Measurements from ENCODE around the gene YBX3. TPM values are rescaled to one million over a fixed set of nuclear protein-coding genes. Genes with fewer than 3 reads are reported as not detected.
"Not testable (repeated sequence)": the region's sequence is repeated elsewhere in the genome, so short reads cannot be mapped to it uniquely, and the experiment has no call there.

The YBX3 gene
- 10 to 100 TPM; 86.0 to 88.6 TPM for total RNA-seq
- polyA plus RNA-seq: 10 to 100 TPM; 56.6 to 80.1 (median 62.5) TPM
- 46.8 to 401 (median 199) reads per million in 6 experiments for total RNA-seq

DNA sequence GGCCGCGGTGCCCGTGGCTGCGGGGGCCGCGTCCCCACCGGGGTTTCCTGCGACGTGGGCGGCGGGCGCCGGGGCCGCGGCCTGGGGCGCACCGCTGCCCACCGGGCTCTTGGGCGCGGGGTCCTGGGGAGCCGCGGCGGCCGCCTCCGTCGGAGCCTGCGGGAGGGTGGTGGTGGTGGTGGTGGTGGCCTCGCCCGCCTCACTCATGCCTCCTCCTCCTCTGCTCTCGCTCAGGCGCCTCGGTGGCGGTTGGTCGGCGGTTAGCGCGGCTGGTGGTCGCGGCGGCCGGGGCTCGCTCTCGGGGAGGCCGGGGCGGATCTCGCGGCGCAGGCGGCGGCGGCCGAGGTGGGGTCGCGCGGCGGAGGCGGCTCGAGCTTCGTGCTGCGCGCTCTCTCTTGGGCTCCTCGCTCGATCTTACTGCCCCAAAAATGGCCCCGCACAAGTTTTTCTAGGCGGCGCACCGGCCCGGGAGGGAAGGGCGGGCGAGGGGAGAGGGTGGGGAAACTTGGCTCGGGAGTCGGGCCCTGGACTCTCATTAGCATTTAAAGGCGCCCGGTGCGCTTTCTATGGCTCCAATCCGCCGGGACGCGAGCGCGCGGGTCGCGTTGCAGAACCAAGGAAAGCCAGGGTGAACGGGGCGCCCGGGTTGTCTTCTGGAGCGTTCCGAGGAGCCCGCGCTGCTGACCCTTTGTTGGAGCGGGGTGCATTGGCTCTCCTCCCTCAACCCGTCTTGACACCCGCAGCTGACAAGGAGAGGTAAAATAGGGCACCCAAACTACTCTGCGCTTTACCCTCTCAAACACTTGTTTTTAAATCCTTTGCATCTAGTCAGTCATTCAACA, at the start of gene YBX3:
TSS of gene YBX3 (minus strand) at position 419 of the 842 bp plus-strand sequence. CDS start at position 207, 212 bp downstream.
- POLR2A ChIA-PET: interaction anchor here (1.0 to 1.2 kb wide), 4 partner anchors 170 to 511 kb away, joined by 3 read pairs; partner anchors contain the start of gene GABARAPL1
- Mint-ChIP-seq H3K4me3 (peak within 1 kb of the TSS; percentile 91 to 99 (median 94)), H3K27me3 (peaks cover 0 to 19% (median 11%) of the 10 kb centered on the region in 5 donors), H3K27ac (peak within 1 kb of the TSS; percentile 88 to 100 (median 99)), H3K36me3 (no peaks in the 10 kb centered on the region), H3K9me3 (no peaks in the 10 kb centered on the region), H3K4me1 (peaks cover 12 to 47% (median 37%) of the 10 kb centered on the region in 4 donors)
- ATAC-seq (peak; percentile 25 to 54), DNase-seq (peak; percentile 17 to 79 (median 68))

DNA sequence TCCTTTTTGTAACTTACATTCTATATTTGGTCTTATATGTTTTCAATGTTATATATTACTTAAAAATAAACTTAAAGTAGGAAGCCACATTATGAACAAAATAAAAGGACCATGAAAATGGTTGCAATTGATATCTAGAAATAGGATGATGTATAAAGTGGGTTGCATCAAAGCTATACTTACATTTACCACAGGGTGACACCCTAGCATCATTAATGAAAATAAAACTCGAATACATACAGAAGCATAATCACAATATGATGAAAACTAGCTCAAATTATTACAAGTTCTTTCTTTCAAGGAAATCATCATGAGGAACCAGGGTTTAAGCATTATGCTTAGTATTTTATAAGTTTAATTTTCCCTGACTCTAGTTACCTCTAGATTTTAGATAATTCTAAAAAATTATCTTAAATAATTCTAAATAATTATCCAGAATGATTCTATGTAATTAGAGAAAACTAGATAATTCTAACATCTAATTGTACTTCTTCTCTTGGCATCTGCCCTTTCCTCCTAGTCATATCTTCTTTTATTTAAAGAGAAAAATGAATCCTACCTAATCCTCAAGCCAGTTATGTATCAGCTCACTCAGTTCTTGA, 48.1 kb upstream of the YBX3 start:
- Mint-ChIP-seq H3K4me1 (no peaks in the 10 kb centered on the region), H3K9me3 (no peaks in the 10 kb centered on the region), H3K27me3 (peaks cover 17 to 63% (median 29%) of the 10 kb centered on the region in 5 donors), H3K4me3 (no peak overlapping the region), H3K36me3 (no peaks in the 10 kb centered on the region), H3K27ac (no peak overlapping the region)
- DNase-seq: peak in 4 of 10 donors; percentile 4 to 57 (median 55)
- POLR2A ChIA-PET: interaction anchor here (0.6 to 0.7 kb wide), 2 partner anchors 211 to 1587 kb away, joined by 3 read pairs; no protein-coding TSS in a partner anchor
- ATAC-seq: peak; percentile 64 to 66

DNA sequence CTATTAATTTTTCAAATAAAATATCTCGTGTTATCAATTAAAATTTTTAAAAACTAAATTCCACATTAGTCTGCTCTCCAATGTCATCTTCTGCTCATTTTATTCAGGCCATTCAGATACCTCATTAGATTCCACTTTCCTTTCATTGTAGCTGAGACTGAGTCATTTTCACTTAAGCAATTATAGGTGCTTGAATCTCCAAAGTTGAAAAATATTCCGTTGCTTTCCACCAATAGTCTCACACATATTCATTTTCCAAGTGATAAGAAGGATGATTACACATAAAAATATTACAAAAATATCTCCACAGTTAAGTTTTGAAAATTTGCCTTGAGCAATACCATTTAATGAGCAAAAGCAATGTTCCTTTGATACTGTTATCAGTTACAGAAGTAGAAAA, 36.5 kb upstream of the YBX3 start:
- H3K36me3 Mint-ChIP-seq: peaks cover 5 to 13% (median 11%) of the 10 kb centered on the region in 3 donors
- POLR2A ChIA-PET: no interaction called here
- ATAC-seq (no peak), DNase-seq (no peak)
- no peak overlapping the region for H3K27ac Mint-ChIP-seq
- H3K9me3 Mint-ChIP-seq: peaks cover 0 to 19% (median 13%) of the 10 kb centered on the region in 9 donors
- peaks cover 33 to 63% (median 38%) of the 10 kb centered on the region in 5 donors for H3K27me3 Mint-ChIP-seq
- H3K4me1 Mint-ChIP-seq: no peaks in the 10 kb centered on the region
- no peak overlapping the region for H3K4me3 Mint-ChIP-seq

DNA sequence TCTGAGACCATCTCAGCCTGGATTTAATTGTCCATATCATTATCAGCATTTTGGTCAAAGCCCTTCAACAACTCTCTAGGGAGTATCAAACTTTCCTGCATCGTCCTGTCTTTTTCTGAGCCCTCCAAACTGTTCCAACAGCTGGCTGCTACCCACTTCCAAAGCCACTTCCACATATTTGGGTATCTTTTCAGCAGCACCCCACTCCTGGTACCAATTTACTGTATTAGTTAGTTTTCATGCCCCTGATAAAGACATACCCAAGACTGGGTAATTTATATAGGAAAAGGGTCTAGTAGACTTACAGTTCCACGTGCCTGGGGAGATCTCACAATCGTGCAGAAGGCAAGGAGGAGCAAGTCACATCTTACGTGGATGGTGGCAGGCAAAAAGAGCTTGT, 33.1 kb upstream of the YBX3 start:
- no peak overlapping the region for H3K4me3 Mint-ChIP-seq

DNA sequence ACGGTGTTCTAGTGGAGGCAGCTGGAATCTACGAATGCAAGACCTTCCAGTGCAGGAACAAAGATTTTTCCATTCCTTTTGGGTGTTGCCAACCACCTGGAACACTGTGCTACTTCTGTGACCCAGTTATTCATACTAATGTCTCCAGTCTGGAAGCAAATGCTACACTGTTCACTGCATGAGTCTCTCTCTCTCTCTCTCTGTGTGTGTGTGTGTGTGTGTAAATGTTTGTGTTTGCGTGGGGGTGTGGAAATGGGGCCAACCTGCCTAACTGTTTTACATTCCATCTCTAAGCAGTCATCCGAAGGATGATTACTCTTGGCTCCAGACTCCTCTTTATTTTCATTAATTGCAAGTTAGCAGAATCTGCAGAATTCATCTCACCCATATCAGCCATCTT, 29.9 kb upstream of the YBX3 start:
- peaks cover 0 to 21% (median 13%) of the 10 kb centered on the region in 9 donors for H3K9me3 Mint-ChIP-seq
- peaks cover 5 to 11% (median 10%) of the 10 kb centered on the region in 3 donors for H3K36me3 Mint-ChIP-seq
- ATAC-seq (no peak), DNase-seq (no peak)
- peaks cover 0 to 14% (median 7%) of the 10 kb centered on the region in 4 donors for H3K4me1 Mint-ChIP-seq
- peaks cover 21 to 32% (median 25%) of the 10 kb centered on the region in 5 donors for H3K27me3 Mint-ChIP-seq
- H3K27ac Mint-ChIP-seq: no peak overlapping the region
- POLR2A ChIA-PET: interaction anchor here (0.6 kb wide), 1 partner anchor 229 kb away, joined by 4 read pairs; no protein-coding TSS in a partner anchor
- H3K4me3 Mint-ChIP-seq: no peak overlapping the region

More for the DNA sequence above, 33.1 kb upstream of the YBX3 start:
- ATAC-seq (no peak), DNase-seq (no peak)
- Mint-ChIP-seq H3K36me3 (peaks cover 5 to 11% (median 10%) of the 10 kb centered on the region in 3 donors), H3K27me3 (peaks cover 25 to 53% (median 31%) of the 10 kb centered on the region in 5 donors), H3K27ac (no peak overlapping the region), H3K4me1 (no peaks in the 10 kb centered on the region), H3K9me3 (peaks cover 0 to 21% (median 13%) of the 10 kb centered on the region in 9 donors)
- POLR2A ChIA-PET: no interaction called here

DNA sequence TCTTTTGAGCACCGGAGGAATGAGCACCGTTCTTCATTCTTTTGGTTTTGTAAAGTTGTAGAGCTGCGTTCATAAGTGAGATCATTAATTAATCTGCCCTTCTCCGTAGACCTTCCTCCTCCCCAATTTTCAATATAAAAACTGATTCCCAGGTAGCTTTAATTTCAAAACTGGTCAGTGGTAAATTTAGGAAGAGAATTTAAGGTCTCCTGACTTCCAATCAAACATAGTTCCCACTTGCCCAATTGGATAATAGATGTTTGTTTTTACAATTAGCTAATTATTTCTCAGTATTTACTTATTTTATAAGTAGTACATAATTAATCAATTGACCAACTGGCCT, 27.2 kb upstream of the YBX3 start:
- peak overlapping the region in 6 of 10 donors; percentile 46 to 72 (median 60) for H3K4me3 Mint-ChIP-seq

DNA sequence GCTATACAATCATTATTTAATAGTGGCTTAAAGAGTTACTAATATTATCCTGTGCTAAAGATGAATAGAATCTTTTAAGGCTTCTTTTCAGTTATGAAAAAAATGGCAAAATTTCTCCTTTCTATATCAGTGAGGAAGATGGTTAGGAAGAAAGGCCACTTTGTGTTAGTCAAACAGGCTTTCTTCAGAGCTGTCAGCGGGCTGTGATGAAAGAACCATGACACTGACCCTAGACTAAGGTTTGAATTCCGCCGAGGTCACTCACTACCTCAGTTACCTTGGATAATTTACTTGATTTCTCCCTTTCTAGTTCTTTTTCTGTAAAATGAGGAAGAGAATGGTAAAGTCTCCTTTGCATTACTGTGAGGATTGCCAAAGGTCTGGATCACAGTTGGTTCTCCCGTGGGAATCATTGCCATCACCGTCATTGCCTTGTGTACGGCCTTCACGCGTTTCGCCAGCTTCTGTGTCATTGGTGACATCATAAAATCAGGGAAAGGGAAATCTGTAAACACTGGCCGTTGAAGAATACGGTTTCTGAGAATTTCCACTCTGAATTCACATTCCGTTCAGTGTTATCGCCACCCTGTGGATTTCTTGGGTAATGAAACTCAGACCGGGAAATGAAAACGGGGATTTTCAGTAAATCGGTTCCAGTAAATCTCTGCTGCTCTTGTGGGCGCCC, 26.7 kb upstream of the YBX3 start:
- POLR2A ChIA-PET: no interaction called here
- ATAC-seq: peak; percentile 96 to 98
- Mint-ChIP-seq H3K27me3 (peaks cover 10 to 29% (median 24%) of the 10 kb centered on the region in 5 donors), H3K9me3 (peaks cover 0 to 5% (median 0%) of the 10 kb centered on the region in 9 donors), H3K4me1 (peaks cover 0 to 14% (median 7%) of the 10 kb centered on the region in 4 donors), H3K27ac (peak overlapping the region in 5 of 10 donors; percentile 28 to 75 (median 70)), H3K4me3 (peak overlapping the region; percentile 15 to 72 (median 54)), H3K36me3 (no peaks in the 10 kb centered on the region)
- peak; percentile 35 to 86 (median 76) for DNase-seq

More for the DNA sequence above, 27.2 kb upstream of the YBX3 start:
- POLR2A ChIA-PET: no interaction called here
- Mint-ChIP-seq H3K4me1 (peaks cover 0 to 14% (median 7%) of the 10 kb centered on the region in 4 donors), H3K27ac (peak overlapping the region in 1 of 10 donors; percentile 23), H3K36me3 (no peaks in the 10 kb centered on the region), H3K27me3 (peaks cover 11 to 30% (median 24%) of the 10 kb centered on the region in 5 donors), H3K9me3 (peaks cover 0 to 7% (median 0%) of the 10 kb centered on the region in 9 donors)
- ATAC-seq (no peak), DNase-seq (no peak)

DNA sequence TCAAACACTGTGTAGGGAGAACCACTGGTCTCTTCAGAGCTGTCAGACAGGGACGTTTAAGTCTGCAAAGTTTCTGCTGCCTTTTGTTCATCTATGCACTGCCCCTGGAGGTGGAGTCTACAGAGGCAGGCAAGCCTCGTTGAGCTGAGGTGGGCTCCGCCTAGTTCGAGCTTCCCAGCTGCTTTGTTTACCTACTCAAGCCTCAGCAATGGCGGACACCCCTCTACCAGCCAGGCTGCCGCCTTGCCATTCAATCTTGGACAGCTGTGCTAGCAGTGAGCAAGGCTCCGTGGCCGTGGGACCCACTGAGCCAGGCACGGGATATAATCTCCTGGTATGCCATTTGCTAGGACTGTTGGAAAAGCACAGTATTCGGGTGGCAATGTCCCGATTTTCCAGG, 24.6 kb upstream of the YBX3 start:
- no peak overlapping the region for H3K4me3 Mint-ChIP-seq
- H3K27ac Mint-ChIP-seq: no peak overlapping the region
- no peaks in the 10 kb centered on the region for H3K36me3 Mint-ChIP-seq
- H3K9me3 Mint-ChIP-seq: peaks cover 0 to 2% (median 0%) of the 10 kb centered on the region in 9 donors
- peaks cover 0 to 14% (median 7%) of the 10 kb centered on the region in 4 donors for H3K4me1 Mint-ChIP-seq
- POLR2A ChIA-PET: no interaction called here
- no peak for DNase-seq
- no peak for ATAC-seq
- H3K27me3 Mint-ChIP-seq: peaks cover 3 to 29% (median 20%) of the 10 kb centered on the region in 5 donors

DNA sequence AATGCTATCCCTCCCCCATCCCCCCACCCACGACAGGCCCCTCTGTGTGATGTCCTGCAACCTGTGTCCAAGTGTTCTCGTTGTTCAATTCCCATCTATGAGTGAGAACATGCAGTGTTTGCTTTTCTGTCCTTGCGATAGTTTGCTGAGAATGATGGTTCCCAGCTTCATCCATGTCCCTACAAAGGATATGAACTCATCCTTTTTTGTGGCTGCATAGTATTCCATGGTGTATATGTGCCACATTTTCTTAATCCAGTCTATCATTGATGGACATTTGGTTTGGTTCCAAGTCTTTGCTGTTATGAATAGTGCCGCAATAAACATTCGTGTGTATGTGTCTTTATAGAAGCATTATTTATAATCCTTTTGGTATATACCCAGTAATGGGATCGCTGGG, 20.3 kb upstream of the YBX3 start:
- H3K4me1 Mint-ChIP-seq, H3K27ac Mint-ChIP-seq, POLR2A ChIA-PET, DNase-seq, H3K9me3 Mint-ChIP-seq, H3K36me3 Mint-ChIP-seq, H3K4me3 Mint-ChIP-seq, ATAC-seq: not testable (repeated sequence)
- peaks cover 1 to 14% (median 13%) of the 10 kb centered on the region in 5 donors for H3K27me3 Mint-ChIP-seq

DNA sequence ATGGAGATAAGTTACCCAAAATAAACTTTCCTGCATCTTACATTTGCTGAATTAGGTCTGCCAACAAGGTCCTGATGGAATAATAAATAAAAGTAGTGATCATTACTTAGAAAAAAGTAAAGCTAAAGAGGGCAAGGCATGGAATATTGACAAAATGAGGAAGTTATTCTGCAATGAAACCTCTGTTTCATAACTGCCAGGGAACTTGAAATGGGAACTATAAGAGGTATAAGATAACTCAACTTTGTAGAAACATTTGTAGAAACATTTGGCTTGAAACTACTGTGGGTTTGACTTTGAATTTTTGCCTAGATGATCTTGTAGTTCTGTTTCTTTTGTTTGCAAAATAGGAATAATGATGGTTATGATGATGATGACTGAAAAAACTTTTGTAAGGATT, 18.7 kb upstream of the YBX3 start:
- Mint-ChIP-seq H3K27me3 (peaks cover 0 to 11% (median 8%) of the 10 kb centered on the region in 5 donors), H3K4me1 (no peaks in the 10 kb centered on the region), H3K4me3 (no peak overlapping the region), H3K36me3 (no peaks in the 10 kb centered on the region), H3K27ac (no peak overlapping the region), H3K9me3 (peaks cover 0 to 2% (median 0%) of the 10 kb centered on the region in 9 donors)
- ATAC-seq (no peak), DNase-seq (no peak)
- POLR2A ChIA-PET: no interaction called here

DNA sequence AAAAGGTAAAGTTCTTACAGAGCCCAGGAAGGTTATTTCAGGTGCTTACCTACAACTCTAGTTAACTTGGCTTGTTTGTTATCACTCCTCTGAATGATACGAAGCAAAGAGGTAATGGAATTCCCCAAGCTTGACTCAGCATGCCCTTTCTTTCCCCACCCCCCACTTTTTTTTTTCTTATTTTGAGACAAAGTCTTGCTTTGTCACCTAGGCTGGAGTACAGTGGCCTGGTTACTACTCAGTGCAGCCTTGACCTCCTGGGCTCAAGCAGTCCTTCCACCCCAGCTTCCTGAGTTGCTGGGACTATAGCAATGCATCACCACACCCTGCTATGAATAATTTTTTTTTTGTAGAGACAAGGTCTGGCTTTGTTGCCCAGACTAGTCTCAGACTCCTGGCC, 17.1 kb upstream of the YBX3 start:
- peaks cover 0 to 2% (median 0%) of the 10 kb centered on the region in 9 donors for H3K9me3 Mint-ChIP-seq
- no peak overlapping the region for H3K27ac Mint-ChIP-seq
- POLR2A ChIA-PET: no interaction called here
- no peaks in the 10 kb centered on the region for H3K36me3 Mint-ChIP-seq
- H3K4me1 Mint-ChIP-seq: no peaks in the 10 kb centered on the region
- DNase-seq (no peak), ATAC-seq (no peak)
- H3K4me3 Mint-ChIP-seq: no peak overlapping the region
- H3K27me3 Mint-ChIP-seq: peaks cover 0 to 7% (median 1%) of the 10 kb centered on the region in 5 donors
